ENCODE measurements around the gene DNER. TPM values are rescaled to one million over a fixed set of nuclear protein-coding genes. Genes with fewer than 3 reads are reported as not detected.

DNER gene
- total and polyA plus RNA-seq, 5 donors: 13.6 to 41.1 (median 27.2) TPM

- Histone ChIP-seq H3K27me3 (ENCODE audit: control insufficient read depth, insufficient read depth) (no peaks in the 10 kb centered on the region), H3K27ac (ENCODE audit: low read length) (no peak overlapping the region), H3K4me3 (ENCODE audit: low read length) (no peak overlapping the region), H3K4me1 (ENCODE audit: control insufficient read depth, insufficient read depth, low read length) (peaks cover 4% of the 10 kb centered on the region), H3K9me3 (ENCODE audit: control insufficient read depth, low read length) (no peaks in the 10 kb centered on the region)
- ATAC-seq (no peak), DNase-seq (no peak)
- 78% methylated on average over 9 of the region's 9 CpGs for WGBS
- intact Hi-C loops (cut with DNase I): no loop called here
Measured at GRCh38 chr2:229591611-229592010, 122.7 kb downstream of the DNER start.

GRCh38 chr2:229586746-229587705 is 127.3 kb downstream of the DNER start:
- H3K27ac ChIP-seq (ENCODE audit: low read length): no peak overlapping the region
- peak overlapping the region; percentile 21 for H3K4me3 ChIP-seq (ENCODE audit: low read length)
- no peaks in the 10 kb centered on the region for H3K9me3 ChIP-seq (ENCODE audit: control insufficient read depth, low read length)
- H3K27me3 ChIP-seq (ENCODE audit: control insufficient read depth, insufficient read depth): no peaks in the 10 kb centered on the region
- 26% methylated on average over 20 of the region's 20 CpGs for WGBS
- peaks cover 2% of the 10 kb centered on the region for H3K4me1 ChIP-seq (ENCODE audit: control insufficient read depth, insufficient read depth, low read length)
- DNase-seq (peak; percentile 81 to 94 (median 88)), ATAC-seq (peak; percentile 97 to 98)
- intact Hi-C loops (cut with DNase I): loop anchor here (2.0 to 10.0 kb wide), 4 partner anchors 128 to 242 kb away; partner anchors contain the start of gene DNER (in 1 of the 4)

GRCh38 chr2:229586012-229586411 is 128.3 kb downstream of the DNER start:
- H3K27ac ChIP-seq (ENCODE audit: low read length): no peak overlapping the region
- WGBS: 85% methylated on average over 7 of the region's 7 CpGs

GRCh38 chr2:229582151-229582550 is 132.2 kb downstream of the DNER start:
- WGBS: 88% methylated on average over 7 of the region's 7 CpGs
- DNase-seq: no peak
- Histone ChIP-seq H3K4me3 (ENCODE audit: low read length) (no peak overlapping the region), H3K9me3 (ENCODE audit: control insufficient read depth, low read length) (no peaks in the 10 kb centered on the region), H3K4me1 (ENCODE audit: control insufficient read depth, insufficient read depth, low read length) (peaks cover under 1% of the 10 kb centered on the region), H3K27ac (ENCODE audit: low read length) (no peak overlapping the region), H3K27me3 (ENCODE audit: control insufficient read depth, insufficient read depth) (no peaks in the 10 kb centered on the region)
- intact Hi-C loops (cut with DNase I): loop anchor here (10.0 kb wide), 3 partner anchors 133 to 237 kb away; partner anchors contain the start of gene DNER (in 1 of the 4)
- no peak for ATAC-seq

More at GRCh38 chr2:229586012-229586411, 128.3 kb downstream of the DNER start:
- Histone ChIP-seq H3K9me3 (ENCODE audit: control insufficient read depth, low read length) (no peaks in the 10 kb centered on the region), H3K4me3 (ENCODE audit: low read length) (no peak overlapping the region), H3K4me1 (ENCODE audit: control insufficient read depth, insufficient read depth, low read length) (peaks cover 2% of the 10 kb centered on the region), H3K27me3 (ENCODE audit: control insufficient read depth, insufficient read depth) (no peaks in the 10 kb centered on the region)
- no peak for ATAC-seq
- DNase-seq: no peak
- intact Hi-C loops (cut with DNase I): loop anchor here (2.0 to 10.0 kb wide), 4 partner anchors 129 to 241 kb away; partner anchors contain the start of gene DNER (in 1 of the 4)

- intact Hi-C loops (cut with DNase I): no loop called here
Measured at GRCh38 chr2:229578052-229578846, 136.1 kb downstream of the DNER start.

GRCh38 chr2:229575569-229576315 is 138.6 kb downstream of the DNER start:
- no peak for DNase-seq
- Histone ChIP-seq H3K27me3 (ENCODE audit: control insufficient read depth, insufficient read depth) (no peaks in the 10 kb centered on the region), H3K4me1 (ENCODE audit: control insufficient read depth, insufficient read depth, low read length) (no peaks in the 10 kb centered on the region), H3K4me3 (ENCODE audit: low read length) (no peak overlapping the region), H3K27ac (ENCODE audit: low read length) (no peak overlapping the region), H3K9me3 (ENCODE audit: control insufficient read depth, low read length) (no peaks in the 10 kb centered on the region)
- ATAC-seq: no peak
- 87% methylated on average over 4 of the region's 4 CpGs for WGBS
- intact Hi-C loops (cut with DNase I): no loop called here

More at GRCh38 chr2:229578052-229578846, 136.1 kb downstream of the DNER start:
- DNase-seq (peak in 1 of 3 donors; percentile 49), ATAC-seq (no peak)
- no peaks in the 10 kb centered on the region for H3K9me3 ChIP-seq (ENCODE audit: control insufficient read depth, low read length)
- H3K4me3 ChIP-seq (ENCODE audit: low read length): no peak overlapping the region
- no peak overlapping the region for H3K27ac ChIP-seq (ENCODE audit: low read length)
- H3K27me3 ChIP-seq (ENCODE audit: control insufficient read depth, insufficient read depth): no peaks in the 10 kb centered on the region
- WGBS: 30% methylated on average over 8 of the region's 8 CpGs
- H3K4me1 ChIP-seq (ENCODE audit: control insufficient read depth, insufficient read depth, low read length): no peaks in the 10 kb centered on the region

- 46% methylated on average over 5 of the region's 5 CpGs for WGBS
- no peak overlapping the region for H3K4me3 ChIP-seq (ENCODE audit: low read length)
- no peak for DNase-seq
- no peaks in the 10 kb centered on the region for H3K27me3 ChIP-seq (ENCODE audit: control insufficient read depth, insufficient read depth)
- intact Hi-C loops (cut with DNase I): no loop called here
- H3K9me3 ChIP-seq (ENCODE audit: control insufficient read depth, low read length): no peaks in the 10 kb centered on the region
- peak; percentile 47 to 51 for ATAC-seq
- no peak overlapping the region for H3K27ac ChIP-seq (ENCODE audit: low read length)
- no peaks in the 10 kb centered on the region for H3K4me1 ChIP-seq (ENCODE audit: control insufficient read depth, insufficient read depth, low read length)
Measured at GRCh38 chr2:229572507-229573271, 141.7 kb downstream of the DNER start.

- intact Hi-C loops (cut with DNase I): no loop called here
- H3K27ac ChIP-seq (ENCODE audit: low read length): no peak overlapping the region
- ATAC-seq: no peak
Measured at GRCh38 chr2:229571243-229571642, 143.1 kb downstream of the DNER start.

GRCh38 chr2:229566370-229566769 is 148.0 kb downstream of the DNER start:
- H3K4me3 ChIP-seq (ENCODE audit: low read length): no peak overlapping the region
- intact Hi-C loops (cut with DNase I): no loop called here
- 86% methylated on average over 2 of the region's 2 CpGs for WGBS
- no peaks in the 10 kb centered on the region for H3K4me1 ChIP-seq (ENCODE audit: control insufficient read depth, insufficient read depth, low read length)
- DNase-seq: no peak
- H3K27ac ChIP-seq (ENCODE audit: low read length): no peak overlapping the region
- H3K27me3 ChIP-seq (ENCODE audit: control insufficient read depth, insufficient read depth): no peaks in the 10 kb centered on the region
- no peaks in the 10 kb centered on the region for H3K9me3 ChIP-seq (ENCODE audit: control insufficient read depth, low read length)
- ATAC-seq: no peak

More at GRCh38 chr2:229571243-229571642, 143.1 kb downstream of the DNER start:
- Histone ChIP-seq H3K4me1 (ENCODE audit: control insufficient read depth, insufficient read depth, low read length) (no peaks in the 10 kb centered on the region), H3K9me3 (ENCODE audit: control insufficient read depth, low read length) (no peaks in the 10 kb centered on the region), H3K4me3 (ENCODE audit: low read length) (no peak overlapping the region), H3K27me3 (ENCODE audit: control insufficient read depth, insufficient read depth) (no peaks in the 10 kb centered on the region)
- WGBS: 67% methylated on average over 7 of the region's 7 CpGs
- DNase-seq: no peak
